ENCODE results near the gene CLSTN2.

The CLSTN2 gene

DNA sequence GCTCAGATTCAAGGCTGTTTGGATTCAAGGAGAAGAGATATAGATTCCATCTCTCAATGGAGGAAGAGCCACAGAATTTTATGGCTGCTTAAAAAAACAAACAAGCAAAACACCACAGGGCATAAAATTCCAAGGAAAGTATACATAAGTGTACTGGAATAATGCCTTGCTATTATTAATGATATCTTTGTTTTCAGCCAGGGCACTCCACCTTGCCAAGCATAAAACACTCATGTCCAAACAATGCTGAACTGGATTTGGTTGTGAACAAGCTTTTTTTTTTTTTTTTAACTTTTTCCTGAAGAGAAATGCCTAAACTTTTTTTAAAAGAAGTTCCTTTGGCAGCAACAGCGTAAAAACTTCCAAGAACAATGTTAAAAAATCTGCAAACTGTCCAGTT, 4.8 kb upstream of the CLSTN2 start:
- no peak overlapping the region for H3K4me3 ChIP-seq (ENCODE audit: low read length)
- H3K4me1 ChIP-seq (ENCODE audit: insufficient read depth, low read length) = peaks cover under 1% of the 10 kb centered on the region
- no peak overlapping the region for H2AFZ ChIP-seq (ENCODE audit: low read depth, low read length)
- H3K9me3 ChIP-seq (ENCODE audit: low read length) = no peaks in the 10 kb centered on the region
- peaks cover 14% of the 10 kb centered on the region for H3K27me3 ChIP-seq (ENCODE audit: insufficient read depth, low read length)
- no peaks in the 10 kb centered on the region for H3K36me3 ChIP-seq (ENCODE audit: insufficient read depth, low read length)

DNA sequence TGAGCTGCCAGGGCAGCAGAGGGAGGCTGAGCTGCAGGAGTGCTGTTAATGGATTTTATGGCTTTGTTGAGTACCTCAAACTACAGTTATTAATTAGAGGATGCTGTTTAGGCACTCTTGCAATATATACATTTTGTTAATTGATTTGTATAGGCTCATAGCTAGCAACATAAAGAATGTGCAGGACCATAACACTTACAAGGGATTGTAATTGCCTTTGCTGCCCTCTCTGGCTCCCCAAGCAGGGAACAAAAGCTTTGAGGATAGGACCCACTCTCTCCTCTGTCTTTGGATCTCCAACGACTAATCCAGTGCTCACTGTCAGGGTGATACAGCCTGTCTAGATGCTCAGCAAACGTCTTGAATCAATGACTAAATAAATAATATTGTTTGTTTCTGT, 1.2 kb upstream of the CLSTN2 start:
- no peaks in the 10 kb centered on the region for H3K36me3 ChIP-seq (ENCODE audit: insufficient read depth, low read length)
- peaks cover 34% of the 10 kb centered on the region for H3K27me3 ChIP-seq (ENCODE audit: insufficient read depth, low read length)
- H3K9me3 ChIP-seq (ENCODE audit: low read length) = no peaks in the 10 kb centered on the region
- peaks cover 13% of the 10 kb centered on the region for H3K4me1 ChIP-seq (ENCODE audit: insufficient read depth, low read length)
- no peak overlapping the region for H3K4me3 ChIP-seq (ENCODE audit: low read length)
- H2AFZ ChIP-seq (ENCODE audit: low read depth, low read length) = no peak overlapping the region

DNA sequence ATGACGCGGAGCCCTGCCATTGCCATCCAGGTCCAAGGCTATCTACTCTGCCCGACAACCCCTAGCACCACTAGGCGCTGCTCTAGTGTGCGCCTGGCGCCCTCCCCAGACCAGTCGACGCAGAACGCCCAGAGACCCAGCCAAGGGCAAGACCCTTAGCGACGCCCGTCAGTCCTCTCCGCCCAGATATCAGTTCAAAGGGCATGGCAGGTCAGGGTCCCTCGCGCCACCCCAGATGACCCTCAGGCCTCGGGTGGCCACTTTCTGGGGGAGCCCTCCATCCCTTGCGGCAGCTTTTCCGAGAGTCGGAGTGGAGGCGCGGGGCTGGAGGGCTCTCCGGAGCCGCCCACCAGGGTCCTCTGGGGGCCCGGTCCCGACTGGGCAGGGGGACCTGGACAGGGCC, 371 bp upstream of the CLSTN2 start:
- no peaks in the 10 kb centered on the region for H3K36me3 ChIP-seq (ENCODE audit: insufficient read depth, low read length)
- H3K9me3 ChIP-seq (ENCODE audit: low read length) = no peaks in the 10 kb centered on the region
- peak overlapping the region; percentile 39 for H3K4me3 ChIP-seq (ENCODE audit: low read length)
- peak overlapping the region; percentile 66 for H2AFZ ChIP-seq (ENCODE audit: low read depth, low read length)
- H3K4me1 ChIP-seq (ENCODE audit: insufficient read depth, low read length) = peaks cover 13% of the 10 kb centered on the region
- H3K27me3 ChIP-seq (ENCODE audit: insufficient read depth, low read length) = peaks cover 34% of the 10 kb centered on the region

DNA sequence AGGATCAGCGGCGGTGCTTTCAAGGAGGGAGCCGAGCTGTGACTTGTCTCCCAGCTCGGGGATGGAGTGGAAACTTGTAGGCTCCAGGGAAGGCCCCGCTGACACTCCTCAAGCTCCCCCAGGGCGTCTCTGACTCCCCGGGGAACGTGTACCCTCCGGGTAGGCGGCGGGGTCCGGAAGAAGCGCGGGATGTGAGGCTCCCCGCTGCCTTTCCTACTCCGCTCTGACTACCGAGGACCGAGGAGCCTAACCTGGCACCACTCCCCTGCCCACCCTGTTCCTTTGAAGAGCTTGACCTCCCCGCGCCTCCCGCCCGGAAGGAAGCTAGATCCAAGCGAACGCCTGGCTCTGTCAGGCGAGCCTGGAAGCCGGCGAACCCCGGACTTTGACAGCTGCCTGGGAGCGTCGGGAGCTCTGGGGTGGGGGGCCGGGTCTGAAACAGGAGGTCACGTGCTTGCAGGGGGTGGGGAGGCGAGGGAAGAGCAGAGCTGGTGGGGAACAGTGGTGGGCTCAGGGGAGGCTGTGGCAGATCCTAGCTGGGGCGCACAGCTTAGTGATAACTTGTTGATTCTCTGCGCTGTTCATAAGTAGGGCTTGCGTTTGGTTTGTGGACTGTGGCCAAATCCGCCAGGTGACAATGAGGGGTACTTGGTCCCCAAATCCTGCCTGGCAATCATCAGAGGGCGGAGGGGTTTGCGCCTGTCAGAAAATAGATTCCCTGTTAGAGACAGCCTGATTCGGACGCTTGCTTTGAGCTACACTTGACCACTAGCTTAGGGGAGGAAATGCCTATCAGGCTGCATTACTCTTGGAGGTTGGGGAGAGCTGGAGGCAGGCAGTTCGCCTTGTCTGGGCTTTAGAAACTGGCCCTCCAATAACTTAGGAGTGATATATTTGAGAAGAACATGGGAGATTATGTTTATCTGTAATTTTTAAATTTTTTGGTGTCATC, 1.2 kb downstream of the CLSTN2 start:
- no peaks in the 10 kb centered on the region for H3K9me3 ChIP-seq (ENCODE audit: low read length)
- H3K4me1 ChIP-seq (ENCODE audit: insufficient read depth, low read length) = peaks cover 13% of the 10 kb centered on the region
- no peaks in the 10 kb centered on the region for H3K36me3 ChIP-seq (ENCODE audit: insufficient read depth, low read length)
- peak overlapping the region; percentile 58 for H2AFZ ChIP-seq (ENCODE audit: low read depth, low read length)
- H3K4me3 ChIP-seq (ENCODE audit: low read length) = peak overlapping the region; percentile 39
- H3K27me3 ChIP-seq (ENCODE audit: insufficient read depth, low read length) = peaks cover 34% of the 10 kb centered on the region

DNA sequence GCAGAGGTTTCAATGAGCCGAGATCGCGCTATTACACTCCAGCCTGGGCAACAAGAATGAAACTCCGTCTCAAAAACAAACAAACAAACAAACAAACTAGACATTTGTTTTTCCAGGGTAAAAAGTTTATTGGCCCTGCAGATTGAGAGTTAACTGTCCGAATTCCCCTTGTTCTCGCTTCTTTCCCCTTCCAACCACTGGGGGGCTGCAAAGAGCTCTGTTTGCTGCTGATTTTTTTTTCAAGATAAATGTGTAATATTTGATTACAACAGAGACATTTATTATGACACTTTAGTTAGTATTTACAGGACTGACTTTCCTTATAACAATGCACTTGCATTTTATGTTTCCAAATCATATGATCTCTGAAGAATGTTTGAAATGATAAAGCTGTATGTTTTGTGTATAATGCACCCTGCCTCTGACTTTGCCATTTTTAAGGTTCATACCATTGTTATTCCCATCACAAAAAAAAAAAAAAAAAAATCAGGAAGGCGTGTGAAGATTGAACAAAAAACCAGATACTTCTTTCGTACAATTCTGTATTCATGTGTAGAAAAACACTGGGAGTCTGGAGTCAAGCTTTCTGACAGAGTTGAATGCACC, 2.8 kb downstream of the CLSTN2 start:
- Histone ChIP-seq H3K9me3 (ENCODE audit: low read length) (no peaks in the 10 kb centered on the region), H3K4me3 (ENCODE audit: low read length) (no peak overlapping the region), H2AFZ (ENCODE audit: low read depth, low read length) (no peak overlapping the region), H3K4me1 (ENCODE audit: insufficient read depth, low read length) (peaks cover 13% of the 10 kb centered on the region), H3K27me3 (ENCODE audit: insufficient read depth, low read length) (peaks cover 34% of the 10 kb centered on the region), H3K36me3 (ENCODE audit: insufficient read depth, low read length) (no peaks in the 10 kb centered on the region)

DNA sequence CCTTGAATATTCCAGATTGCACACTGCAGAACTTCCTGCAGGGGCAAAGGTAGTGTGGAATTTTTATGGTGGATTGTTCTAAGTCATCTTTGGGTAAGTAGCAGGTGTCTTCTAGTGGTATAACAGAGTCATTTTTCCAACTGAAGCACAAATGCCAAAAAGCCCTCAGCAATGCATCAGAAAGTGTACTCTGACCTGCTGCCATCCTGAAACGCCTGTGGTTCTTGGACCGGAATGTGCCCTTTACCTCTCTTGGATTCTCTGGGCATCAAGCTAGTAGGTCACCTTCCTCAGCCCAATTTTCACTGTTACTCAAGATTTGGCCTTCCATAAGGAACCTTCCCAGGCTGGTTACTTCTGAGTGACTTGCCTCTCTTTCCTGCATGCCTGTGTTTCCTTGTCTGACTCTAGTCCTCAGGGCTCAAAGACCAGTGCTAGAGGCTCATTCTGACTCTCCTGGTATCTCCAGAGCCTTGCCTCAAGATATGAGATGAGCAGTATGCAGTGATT, 4.8 kb downstream of the CLSTN2 start:
- H3K36me3 ChIP-seq (ENCODE audit: insufficient read depth, low read length) = no peaks in the 10 kb centered on the region
- H2AFZ ChIP-seq (ENCODE audit: low read depth, low read length) = no peak overlapping the region
- peaks cover 13% of the 10 kb centered on the region for H3K4me1 ChIP-seq (ENCODE audit: insufficient read depth, low read length)
- H3K27me3 ChIP-seq (ENCODE audit: insufficient read depth, low read length) = peaks cover 22% of the 10 kb centered on the region
- no peaks in the 10 kb centered on the region for H3K9me3 ChIP-seq (ENCODE audit: low read length)
- no peak overlapping the region for H3K4me3 ChIP-seq (ENCODE audit: low read length)

DNA sequence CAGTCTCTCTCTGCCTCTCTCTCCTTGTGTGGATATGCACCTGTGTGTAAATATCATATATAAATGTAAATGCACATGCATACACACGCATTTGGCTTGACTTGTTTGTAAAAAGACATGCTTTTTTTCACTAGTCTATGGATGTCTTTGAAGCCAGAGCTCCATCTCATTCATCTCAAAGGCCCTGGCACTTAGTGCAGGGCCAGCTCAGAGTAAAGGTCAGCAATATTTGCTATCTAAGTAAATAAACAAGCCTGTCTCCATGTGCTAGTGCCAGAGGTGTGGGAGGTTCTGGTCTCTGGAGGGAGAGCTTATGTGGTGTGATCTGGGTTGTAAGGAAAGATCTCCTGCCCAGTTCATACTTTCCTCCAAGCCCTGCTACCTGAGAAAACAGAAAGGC, 5.6 kb downstream of the CLSTN2 start:
- no peaks in the 10 kb centered on the region for H3K9me3 ChIP-seq (ENCODE audit: low read length)
- peaks cover 16% of the 10 kb centered on the region for H3K27me3 ChIP-seq (ENCODE audit: insufficient read depth, low read length)
- H3K36me3 ChIP-seq (ENCODE audit: insufficient read depth, low read length) = no peaks in the 10 kb centered on the region
- H3K4me3 ChIP-seq (ENCODE audit: low read length) = no peak overlapping the region
- H2AFZ ChIP-seq (ENCODE audit: low read depth, low read length) = no peak overlapping the region
- H3K4me1 ChIP-seq (ENCODE audit: insufficient read depth, low read length) = peaks cover 11% of the 10 kb centered on the region

DNA sequence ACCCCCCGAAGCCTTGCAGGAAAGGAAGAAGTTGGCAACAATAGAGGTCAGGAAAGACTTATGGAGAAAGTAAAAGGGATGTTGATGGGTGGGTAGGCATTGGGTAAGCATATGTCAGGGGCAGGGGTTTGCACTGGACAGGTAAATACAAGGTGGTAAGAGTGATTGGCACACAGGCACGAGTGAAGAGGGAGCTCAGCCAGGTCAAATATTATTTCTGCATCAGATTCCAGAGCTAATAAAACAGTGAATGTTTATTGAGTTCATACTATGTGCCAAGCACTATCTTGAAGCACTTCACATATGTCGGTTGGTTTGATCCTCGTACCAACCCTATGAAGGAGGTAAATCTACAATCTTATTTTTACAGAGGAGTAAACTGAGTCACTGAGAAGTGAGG, 6.6 kb downstream of the CLSTN2 start:
- H2AFZ ChIP-seq (ENCODE audit: low read depth, low read length) = no peak overlapping the region
- no peak overlapping the region for H3K4me3 ChIP-seq (ENCODE audit: low read length)
- H3K27me3 ChIP-seq (ENCODE audit: insufficient read depth, low read length) = peaks cover 6% of the 10 kb centered on the region
- H3K4me1 ChIP-seq (ENCODE audit: insufficient read depth, low read length) = peaks cover 3% of the 10 kb centered on the region
- H3K36me3 ChIP-seq (ENCODE audit: insufficient read depth, low read length) = no peaks in the 10 kb centered on the region
- no peaks in the 10 kb centered on the region for H3K9me3 ChIP-seq (ENCODE audit: low read length)

DNA sequence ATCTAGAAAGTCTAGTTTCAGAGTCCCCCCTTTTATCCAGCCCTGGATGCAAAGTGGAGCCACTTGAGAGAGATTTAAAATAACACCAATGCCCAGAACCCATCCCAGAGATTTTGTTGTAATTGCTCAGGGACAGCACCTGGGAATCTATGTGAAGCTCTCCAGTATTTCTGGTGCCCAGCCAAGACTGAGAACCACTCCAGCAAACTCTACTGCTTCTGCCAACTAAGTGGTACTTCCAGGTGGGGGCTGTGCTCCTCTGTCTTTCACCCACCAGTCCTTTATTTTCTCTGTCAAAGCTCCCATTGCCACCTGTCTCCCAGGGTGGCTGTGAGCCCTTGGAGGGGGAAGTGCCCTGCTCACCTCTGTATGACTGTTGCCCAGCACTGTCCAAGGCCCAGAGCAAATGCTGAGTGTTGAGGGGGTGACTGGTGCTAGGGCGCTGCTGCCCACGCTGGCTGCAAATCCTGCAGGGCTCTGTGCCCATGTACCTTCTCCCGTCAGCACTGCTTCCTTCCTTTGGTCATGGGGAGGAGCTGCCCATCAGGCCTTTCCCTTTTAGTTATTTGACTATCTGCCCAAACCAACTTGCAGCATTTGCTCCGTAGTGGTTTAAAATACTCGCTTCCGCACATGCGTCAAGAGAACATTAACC, 9.4 kb downstream of the CLSTN2 start:
- Histone ChIP-seq H3K4me3 (ENCODE audit: low read length) (no peak overlapping the region), H2AFZ (ENCODE audit: low read depth, low read length) (no peak overlapping the region), H3K27me3 (ENCODE audit: insufficient read depth, low read length) (no peaks in the 10 kb centered on the region), H3K9me3 (ENCODE audit: low read length) (no peaks in the 10 kb centered on the region), H3K36me3 (ENCODE audit: insufficient read depth, low read length) (no peaks in the 10 kb centered on the region), H3K4me1 (ENCODE audit: insufficient read depth, low read length) (peaks cover 3% of the 10 kb centered on the region)

DNA sequence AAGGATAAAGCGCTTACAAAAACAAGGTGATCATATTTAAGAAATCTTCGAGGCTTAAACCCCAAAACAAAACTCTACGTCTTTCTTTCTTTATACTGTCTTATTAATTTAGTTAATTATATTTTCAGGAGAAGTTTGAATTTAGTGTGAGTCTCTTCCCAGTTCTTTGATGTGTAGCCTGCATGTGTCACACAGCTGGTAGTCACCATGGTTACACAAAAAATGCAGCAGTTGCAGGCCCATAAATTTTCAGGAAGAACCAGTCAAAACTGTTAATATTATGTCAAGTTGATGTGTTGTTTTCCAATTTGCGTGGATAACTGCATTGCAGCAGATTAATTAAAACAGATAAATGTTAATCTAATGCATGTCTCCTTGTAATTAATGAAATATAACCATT, 10.4 kb downstream of the CLSTN2 start:
- Histone ChIP-seq H2AFZ (ENCODE audit: low read depth, low read length) (no peak overlapping the region), H3K9me3 (ENCODE audit: low read length) (no peaks in the 10 kb centered on the region), H3K4me1 (ENCODE audit: insufficient read depth, low read length) (peaks cover 3% of the 10 kb centered on the region), H3K4me3 (ENCODE audit: low read length) (no peak overlapping the region), H3K36me3 (ENCODE audit: insufficient read depth, low read length) (no peaks in the 10 kb centered on the region), H3K27me3 (ENCODE audit: insufficient read depth, low read length) (no peaks in the 10 kb centered on the region)

DNA sequence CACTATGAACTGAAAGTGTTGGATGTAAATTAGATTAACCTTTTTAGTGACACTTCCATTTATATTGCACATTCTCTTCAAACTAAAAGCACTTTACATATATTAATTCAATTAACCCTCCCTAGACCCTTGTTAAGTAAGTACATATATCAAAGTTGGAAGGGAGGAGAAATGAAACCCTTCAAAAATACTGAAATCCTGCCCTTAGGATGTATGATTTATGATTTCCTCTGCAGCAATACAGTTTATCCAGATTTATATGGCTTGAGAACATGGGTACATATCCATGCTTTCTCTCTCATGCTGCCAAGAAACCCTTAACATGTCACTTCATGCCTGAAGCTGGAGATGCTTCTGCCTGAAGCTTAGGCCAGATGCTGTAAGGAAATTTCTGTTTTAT, 11.0 kb downstream of the CLSTN2 start:
- Histone ChIP-seq H2AFZ (ENCODE audit: low read depth, low read length) (no peak overlapping the region), H3K27me3 (ENCODE audit: insufficient read depth, low read length) (no peaks in the 10 kb centered on the region), H3K36me3 (ENCODE audit: insufficient read depth, low read length) (no peaks in the 10 kb centered on the region), H3K9me3 (ENCODE audit: low read length) (no peaks in the 10 kb centered on the region), H3K4me3 (ENCODE audit: low read length) (no peak overlapping the region), H3K4me1 (ENCODE audit: insufficient read depth, low read length) (peaks cover 3% of the 10 kb centered on the region)

DNA sequence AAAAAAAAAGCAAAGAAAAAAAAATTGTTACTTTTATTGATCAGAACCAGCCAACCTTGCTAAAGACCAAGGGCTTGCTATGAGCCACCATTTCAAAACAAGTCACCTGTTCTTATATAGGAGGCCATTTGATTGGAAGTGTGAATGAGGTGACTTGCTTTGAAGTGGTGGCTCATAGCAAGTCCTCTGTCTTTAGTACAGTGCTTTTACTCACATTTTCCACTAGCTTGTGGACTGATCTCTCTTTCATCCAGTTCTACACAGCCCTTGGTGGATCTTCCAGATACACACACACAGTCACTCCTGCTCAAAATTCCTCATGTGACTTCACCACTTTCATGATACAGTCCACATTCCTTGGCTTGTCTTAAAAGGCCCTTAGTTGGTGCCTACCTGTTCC, 13.5 kb downstream of the CLSTN2 start:
- Histone ChIP-seq H2AFZ (ENCODE audit: low read depth, low read length) (no peak overlapping the region), H3K9me3 (ENCODE audit: low read length) (no peaks in the 10 kb centered on the region), H3K27me3 (ENCODE audit: insufficient read depth, low read length) (no peaks in the 10 kb centered on the region), H3K36me3 (ENCODE audit: insufficient read depth, low read length) (no peaks in the 10 kb centered on the region), H3K4me1 (ENCODE audit: insufficient read depth, low read length) (peaks cover 3% of the 10 kb centered on the region), H3K4me3 (ENCODE audit: low read length) (no peak overlapping the region)

DNA sequence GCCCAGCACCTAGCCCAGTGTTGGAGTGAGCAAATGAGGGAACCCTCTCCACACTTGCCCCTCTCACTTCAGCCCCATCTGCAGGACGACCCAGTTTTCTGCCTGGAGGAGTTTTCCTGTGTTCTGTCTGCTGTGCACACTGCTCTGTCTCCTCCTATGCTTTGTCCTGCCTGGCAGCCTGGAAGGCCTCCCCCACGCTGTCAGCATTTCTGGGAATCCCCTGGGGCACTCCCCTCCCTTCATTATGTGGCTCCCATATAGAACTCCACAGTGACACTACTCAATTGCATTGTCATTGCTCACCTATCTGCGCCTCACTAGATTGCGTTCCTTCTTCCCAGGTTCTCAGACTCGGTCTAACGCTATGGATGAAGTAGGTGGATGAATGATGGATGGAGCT, 13.9 kb downstream of the CLSTN2 start:
- H3K27me3 ChIP-seq (ENCODE audit: insufficient read depth, low read length) = no peaks in the 10 kb centered on the region
- no peak overlapping the region for H2AFZ ChIP-seq (ENCODE audit: low read depth, low read length)
- no peaks in the 10 kb centered on the region for H3K36me3 ChIP-seq (ENCODE audit: insufficient read depth, low read length)
- H3K4me1 ChIP-seq (ENCODE audit: insufficient read depth, low read length) = peaks cover 3% of the 10 kb centered on the region
- no peak overlapping the region for H3K4me3 ChIP-seq (ENCODE audit: low read length)
- no peaks in the 10 kb centered on the region for H3K9me3 ChIP-seq (ENCODE audit: low read length)

Data from neuron (in vitro differentiated cells).